Activated gamma-delta T cell treated with anti-CD3 and anti-CD28 coated beads, Interleukin-2, amount 50 U/mL, for 16 hours (primary cell): ENCODE data around the gene FOXP2.
"Not testable (repeated sequence)": the region's sequence is repeated elsewhere in the genome, so short reads cannot be mapped to it uniquely, and the experiment has no call there.

Source experiments
- DNase-seq: peaks from one replicate; pipeline ENCODE4 v3.0.0-alpha.2; 2020; ENCODE audit warnings: low read depth

FOXP2 gene

GRCh38 chr7:114590298-114590697, 175.7 kb downstream of the FOXP2 start:
- DNase-seq, result no peak

DNA sequence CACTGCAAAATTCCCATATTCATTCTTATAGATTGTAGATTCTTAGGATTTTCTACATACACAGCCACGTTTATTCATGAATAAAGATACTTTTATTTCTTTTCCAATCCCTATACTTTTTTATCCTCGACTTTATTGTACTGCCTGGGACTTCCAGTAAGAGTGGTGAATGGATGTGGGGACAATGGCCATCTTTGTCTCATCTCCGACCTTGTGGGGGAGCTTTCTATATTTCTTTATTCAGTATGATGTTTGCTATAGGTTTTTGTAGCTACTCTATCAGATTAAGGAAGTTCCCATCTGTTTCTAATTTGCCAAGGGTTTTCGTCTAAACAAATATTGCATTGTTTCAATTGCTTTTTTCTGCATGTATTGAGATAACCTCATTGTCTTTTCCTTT, 184.3 kb downstream of the FOXP2 start:
- no peak for DNase-seq

DNA sequence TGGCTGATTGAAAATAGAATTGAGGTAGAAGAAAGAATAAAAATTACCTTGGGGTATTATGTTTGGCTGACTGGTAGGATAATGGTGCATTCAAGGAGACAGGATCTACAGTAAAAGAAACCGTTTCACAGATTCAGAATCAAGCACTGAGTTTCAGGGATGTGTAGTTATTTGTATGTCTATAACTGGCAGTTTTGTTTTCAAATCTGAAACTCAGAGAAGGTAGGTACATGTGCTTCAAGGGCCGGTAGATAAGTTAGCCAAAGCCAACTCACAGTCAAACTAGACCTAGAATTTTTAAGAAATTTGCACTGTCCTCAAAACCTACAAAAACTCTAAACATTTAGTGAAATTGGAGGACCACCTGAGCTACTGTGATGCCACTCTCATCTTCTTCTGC, 191.5 kb downstream of the FOXP2 start:
- no peak for DNase-seq

GRCh38 chr7:114608822-114609221, 194.2 kb downstream of the FOXP2 start:
- not testable (repeated sequence) for DNase-seq

- no peak for DNase-seq
These were observed 205.6 kb downstream of the FOXP2 start for GRCh38 chr7:114620208-114620607.

- DNase-seq, result no peak
These were observed 207.6 kb downstream of the FOXP2 start for GRCh38 chr7:114622221-114622620.

GRCh38 chr7:114623146-114623545, 208.5 kb downstream of the FOXP2 start:
- DNase-seq, result no peak

- DNase-seq, result no peak
These were observed 212.6 kb downstream of the FOXP2 start for GRCh38 chr7:114627231-114627630.

DNA sequence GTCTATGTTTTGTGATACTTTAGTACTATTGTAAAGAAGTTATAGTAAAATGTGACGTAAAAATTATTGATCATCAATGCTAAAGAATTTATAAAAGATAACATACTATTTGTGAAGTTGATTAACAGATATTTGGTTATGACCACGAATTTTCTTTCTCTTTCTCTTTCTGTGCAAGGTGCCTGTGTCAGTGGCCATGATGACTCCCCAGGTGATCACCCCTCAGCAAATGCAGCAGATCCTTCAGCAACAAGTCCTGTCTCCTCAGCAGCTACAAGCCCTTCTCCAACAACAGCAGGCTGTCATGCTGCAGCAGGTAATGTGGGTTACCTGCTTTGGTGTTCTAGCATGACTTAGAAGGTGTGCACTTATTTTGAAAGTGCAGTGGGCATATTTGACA, 213.7 kb downstream of the FOXP2 start:
- no peak for DNase-seq

DNA sequence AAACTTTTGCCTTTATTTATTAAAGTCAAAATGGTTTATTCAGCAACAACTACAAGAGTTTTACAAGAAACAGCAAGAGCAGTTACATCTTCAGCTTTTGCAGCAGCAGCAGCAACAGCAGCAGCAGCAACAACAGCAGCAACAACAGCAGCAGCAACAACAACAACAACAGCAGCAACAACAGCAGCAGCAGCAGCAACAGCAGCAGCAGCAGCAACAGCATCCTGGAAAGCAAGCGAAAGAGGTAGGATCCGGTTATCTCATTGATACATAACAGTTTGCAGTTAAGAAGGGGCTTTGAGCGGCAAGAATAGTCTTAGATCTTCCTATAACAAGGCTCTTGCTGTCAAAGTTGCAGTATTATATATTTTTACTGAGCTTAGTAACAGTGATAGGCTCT, 215.1 kb downstream of the FOXP2 start:
- DNase-seq, result no peak

- no peak for DNase-seq
These were observed 215.8 kb downstream of the FOXP2 start for GRCh38 chr7:114630201-114630990.

GRCh38 chr7:114631249-114631822, 216.7 kb downstream of the FOXP2 start:
- no peak for DNase-seq

DNA sequence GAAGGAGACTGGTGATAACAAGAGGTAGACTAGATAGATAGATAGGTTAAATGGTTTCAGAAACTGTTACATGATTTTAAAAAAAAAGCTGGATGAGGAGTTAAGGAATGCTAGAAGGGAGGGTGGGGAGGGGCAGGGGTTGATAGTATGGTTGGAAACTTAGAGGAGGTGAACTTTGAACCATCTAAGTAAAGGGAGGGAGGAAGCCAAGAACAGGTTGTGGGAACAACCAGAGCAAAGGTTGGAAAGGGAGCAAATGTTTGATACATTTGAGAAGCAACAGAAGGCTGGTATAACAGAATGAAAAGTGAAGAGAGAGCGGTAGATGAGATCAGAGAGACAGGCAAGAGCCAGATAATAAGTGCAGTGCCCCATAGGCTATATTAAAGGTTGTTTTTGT, 224.8 kb downstream of the FOXP2 start:
- DNase-seq, result no peak

DNA sequence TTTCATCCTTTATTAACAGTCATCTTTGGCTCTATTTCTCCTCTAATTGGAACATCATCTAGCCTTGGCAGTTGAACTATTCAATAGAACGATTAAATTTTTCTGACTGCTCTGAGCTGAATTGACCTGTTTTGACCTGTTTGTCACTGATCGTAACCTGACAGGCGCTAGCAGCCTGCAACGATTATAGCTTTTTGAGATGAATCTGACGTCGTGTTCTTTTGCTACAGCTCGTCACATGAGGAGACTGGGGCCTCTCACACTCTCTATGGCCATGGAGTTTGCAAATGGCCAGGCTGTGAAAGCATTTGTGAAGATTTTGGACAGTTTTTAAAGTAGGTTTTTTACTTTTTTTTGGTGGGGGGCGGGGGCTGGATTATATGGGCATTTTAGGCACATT, 229.8 kb downstream of the FOXP2 start:
- no peak for DNase-seq

DNA sequence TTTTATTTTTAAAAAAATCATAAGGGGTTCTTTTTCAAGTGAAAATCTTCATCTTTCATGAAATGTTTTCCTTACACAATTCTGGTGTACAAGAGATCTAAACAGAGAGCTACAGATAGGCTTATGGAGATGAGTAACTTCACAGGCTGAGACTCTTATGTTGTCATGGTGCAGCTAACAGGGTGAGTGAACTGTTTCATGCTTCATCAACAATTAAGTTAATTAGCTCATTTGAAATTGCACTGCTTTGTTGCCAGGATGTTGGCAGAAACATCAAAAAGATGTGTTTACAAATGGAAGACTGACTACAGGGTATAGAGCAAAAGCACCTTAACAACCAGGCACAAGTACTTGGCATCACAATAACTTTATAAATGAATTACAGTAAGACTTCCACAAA, 230.8 kb downstream of the FOXP2 start:
- DNase-seq, result no peak

DNA sequence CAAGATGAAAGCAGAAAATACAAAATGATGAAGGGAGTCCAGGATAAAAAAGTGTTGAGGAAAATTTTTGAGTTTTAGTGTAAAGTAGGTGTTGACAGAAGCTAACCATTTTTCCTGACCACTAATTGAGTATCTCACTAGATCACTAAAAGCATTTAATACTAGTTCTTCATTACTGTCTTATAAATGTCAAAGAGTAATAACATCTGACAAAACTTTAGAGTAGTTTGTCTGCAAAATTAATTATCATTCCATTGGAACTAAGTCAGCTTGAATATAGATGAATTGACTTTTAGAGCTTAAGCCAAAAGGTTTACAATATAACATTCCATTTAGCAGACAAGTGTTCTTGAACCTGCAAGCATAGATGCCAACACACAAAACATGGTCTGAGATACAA, 232.9 kb downstream of the FOXP2 start:
- DNase-seq, result no peak

DNA sequence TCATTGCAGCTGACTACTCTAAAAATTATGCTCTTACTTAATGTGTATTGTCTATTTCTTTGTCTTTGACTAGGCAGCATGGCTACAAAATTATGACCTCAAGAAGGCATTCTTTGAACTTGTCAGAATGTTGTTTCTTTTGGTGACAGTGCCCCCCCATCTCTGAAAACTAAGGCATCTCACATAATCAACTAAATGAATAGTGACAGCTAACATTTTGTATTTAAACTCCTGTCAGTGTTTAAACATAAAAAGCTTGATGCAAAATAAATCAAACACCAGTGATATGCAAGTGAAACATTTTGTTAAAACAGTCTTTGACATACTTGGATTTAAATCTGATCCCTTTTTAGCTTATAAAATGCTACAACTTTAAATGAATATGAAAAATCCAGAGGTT, 233.5 kb downstream of the FOXP2 start:
- DNase-seq, result no peak

DNA sequence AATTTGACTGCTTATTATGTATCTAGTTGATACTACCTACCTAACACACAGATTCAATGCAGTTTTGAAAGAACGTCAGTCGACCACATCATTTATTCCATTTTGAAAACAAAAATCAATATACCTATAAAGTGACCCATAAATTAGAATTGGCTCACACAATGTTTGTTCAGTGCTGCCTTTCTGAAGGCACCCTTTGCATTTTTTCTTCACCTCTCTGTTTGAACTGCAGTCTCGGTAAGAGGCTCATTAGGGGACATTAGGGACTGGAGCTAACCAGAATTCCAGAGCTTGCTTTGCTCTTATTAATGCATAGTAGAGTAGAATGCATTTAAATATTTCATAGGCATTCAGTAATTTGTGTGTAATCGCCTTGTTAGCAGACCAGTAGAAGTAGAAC, 234.1 kb downstream of the FOXP2 start:
- DNase-seq, result no peak

GRCh38 chr7:114649689-114650088, 235.1 kb downstream of the FOXP2 start:
- DNase-seq, result no peak

DNA sequence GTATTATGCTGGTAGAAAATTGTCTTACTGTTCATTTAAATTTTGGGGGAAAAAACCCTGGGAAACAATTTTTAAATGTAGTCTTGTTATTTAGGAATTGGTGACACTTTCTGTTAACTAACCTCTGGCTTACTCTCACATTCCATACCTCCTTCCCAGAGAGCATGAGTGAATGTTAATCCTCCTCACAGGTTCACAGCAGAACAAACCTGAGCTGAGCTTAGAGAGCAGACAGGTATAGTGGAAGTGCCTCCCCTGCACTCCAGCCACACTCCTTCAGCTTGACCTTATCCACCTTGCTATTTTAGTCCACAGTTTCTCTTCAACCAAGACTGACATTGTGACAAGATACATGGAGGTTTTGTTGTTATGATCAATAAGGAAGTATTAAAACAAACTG, 235.9 kb downstream of the FOXP2 start:
- no peak for DNase-seq

GRCh38 chr7:114652041-114652440, 237.4 kb downstream of the FOXP2 start:
- no peak for DNase-seq

- DNase-seq, result no peak
These were observed 238.9 kb downstream of the FOXP2 start for GRCh38 chr7:114653364-114654088.

- no peak for DNase-seq
These were observed 241.9 kb downstream of the FOXP2 start for GRCh38 chr7:114656466-114656865.
